ENCODE data around the gene TMED6.
"Not testable (repeated sequence)": the region's sequence is repeated elsewhere in the genome, so short reads cannot be mapped to it uniquely, and the experiment has no call there.

TMED6 gene

DNA sequence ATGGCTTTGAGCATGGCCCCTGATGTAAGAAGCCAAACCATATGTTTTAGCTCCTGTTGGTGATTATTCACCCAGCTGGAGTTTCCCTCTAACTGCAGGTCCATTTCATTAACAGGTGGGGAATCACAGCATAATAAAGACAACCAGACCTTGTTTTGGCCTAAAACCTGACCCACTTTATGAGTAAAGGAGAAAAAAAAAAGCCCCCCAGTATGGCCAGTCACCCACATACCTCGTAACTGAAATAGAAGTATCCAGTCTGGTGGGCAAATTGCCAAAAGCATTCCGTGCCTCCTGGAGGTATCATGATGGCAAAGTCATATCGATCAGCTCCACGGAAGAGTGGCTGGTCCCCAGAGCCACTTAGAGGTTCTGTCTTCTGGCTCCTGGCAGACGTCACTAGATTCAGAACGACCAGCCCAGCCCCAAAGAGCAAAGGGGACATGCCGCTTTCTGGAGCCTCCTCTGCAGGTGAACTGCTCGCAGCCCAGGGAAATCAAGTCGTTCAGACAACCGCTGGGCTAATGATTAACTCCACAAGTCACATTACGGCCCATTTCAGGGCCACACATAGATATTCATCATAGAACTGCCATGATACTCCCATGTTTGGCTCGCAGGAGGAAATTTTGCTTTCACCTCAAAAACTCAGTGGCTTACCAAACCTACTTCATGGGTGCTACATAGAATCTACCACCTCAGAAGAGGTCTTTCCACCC is at the start of gene TMED6:
Gene TMED6 (minus strand): TSS at position 478 of the 719 bp plus-strand sequence. CDS start 33 bp downstream, at position 445.
- no peak for DNase-seq

- DNase-seq = no peak
Observed at GRCh38 chr16:69399361-69399760, 47.8 kb upstream of the TMED6 start.

DNA sequence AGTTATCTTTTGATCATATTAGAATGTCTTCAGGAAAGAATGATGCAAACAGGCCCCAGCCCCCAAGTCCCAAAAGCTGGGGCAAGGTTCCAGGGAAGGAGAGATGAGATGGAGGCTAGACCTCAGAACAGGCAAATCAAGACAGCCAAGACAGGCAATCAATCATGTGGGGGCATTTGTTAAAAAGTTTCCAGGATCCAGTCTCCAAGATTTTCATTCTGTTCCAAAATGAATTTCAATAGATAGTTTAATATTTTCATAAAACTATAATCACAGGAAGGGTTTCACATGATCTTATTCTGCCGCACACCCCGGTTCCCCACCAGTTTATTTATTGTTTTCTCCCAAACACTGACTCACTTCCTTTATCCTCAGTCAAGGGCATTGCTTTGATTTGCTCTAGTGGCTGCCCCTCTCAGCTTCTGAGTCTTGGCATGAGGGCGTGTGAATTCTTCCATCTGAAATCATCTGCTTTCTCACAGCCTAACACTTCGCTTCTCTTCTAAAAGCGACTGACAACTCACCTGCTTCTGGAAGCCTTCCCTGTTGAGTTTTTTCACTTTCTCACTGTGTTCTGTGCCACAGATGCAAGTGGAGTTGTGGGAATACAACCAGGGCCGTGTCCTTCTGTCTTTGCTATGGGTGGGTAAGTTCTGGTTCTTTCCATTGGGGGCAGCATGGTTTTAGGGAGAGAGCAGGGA is 46.4 kb upstream of the TMED6 start:
- DNase-seq = no peak

- DNase-seq = peak; percentile 62
Observed at GRCh38 chr16:69396187-69397061, 44.8 kb upstream of the TMED6 start.

- DNase-seq = no peak
Observed at GRCh38 chr16:69395859-69396186, 44.2 kb upstream of the TMED6 start.

DNA sequence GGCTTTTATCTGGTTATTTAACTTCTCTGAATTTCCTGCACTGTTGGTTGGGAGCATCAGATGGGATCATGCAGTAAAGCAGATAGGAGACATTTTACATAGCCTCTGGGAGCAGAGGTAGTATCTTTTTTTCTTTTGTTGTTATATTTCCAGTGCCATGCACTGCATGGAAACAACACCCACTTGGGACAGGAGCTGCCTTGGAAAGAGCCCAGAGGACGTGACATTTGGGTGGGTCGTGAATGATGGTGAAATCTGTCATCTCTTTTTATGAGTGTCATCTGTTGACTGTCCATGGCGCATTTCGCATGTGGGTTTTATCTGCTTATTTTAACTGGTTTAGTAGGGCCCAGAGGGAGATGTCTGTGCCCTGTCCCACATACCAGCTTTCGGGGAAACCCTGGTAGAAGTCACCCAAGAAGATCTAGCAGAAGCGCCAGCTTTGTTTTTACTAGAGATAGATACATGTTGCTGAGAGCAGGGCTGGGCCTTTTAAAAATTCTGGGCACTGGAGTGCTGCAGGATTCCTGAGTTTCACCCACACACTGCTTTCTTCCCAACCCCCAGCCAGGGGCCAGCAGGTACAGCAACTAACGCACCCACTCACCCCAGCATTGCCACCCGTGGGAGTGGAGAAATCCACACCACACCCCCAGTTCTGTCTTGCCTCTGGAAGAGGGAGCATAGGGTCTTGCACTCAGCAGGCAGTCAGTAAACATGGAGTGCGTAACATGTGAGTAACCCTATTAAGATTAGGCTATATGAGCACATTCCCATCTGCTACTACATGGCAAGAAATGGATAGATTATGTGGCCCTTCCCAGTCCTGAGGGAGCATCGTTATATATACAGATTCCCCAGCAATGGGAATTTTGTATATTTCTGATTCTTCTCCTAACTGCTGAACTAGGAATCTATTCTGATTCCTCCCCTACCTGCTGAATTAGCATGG is 42.6 kb upstream of the TMED6 start:
- no peak for DNase-seq

- DNase-seq = no peak
Observed at GRCh38 chr16:69386596-69386995, 35.0 kb upstream of the TMED6 start.

DNA sequence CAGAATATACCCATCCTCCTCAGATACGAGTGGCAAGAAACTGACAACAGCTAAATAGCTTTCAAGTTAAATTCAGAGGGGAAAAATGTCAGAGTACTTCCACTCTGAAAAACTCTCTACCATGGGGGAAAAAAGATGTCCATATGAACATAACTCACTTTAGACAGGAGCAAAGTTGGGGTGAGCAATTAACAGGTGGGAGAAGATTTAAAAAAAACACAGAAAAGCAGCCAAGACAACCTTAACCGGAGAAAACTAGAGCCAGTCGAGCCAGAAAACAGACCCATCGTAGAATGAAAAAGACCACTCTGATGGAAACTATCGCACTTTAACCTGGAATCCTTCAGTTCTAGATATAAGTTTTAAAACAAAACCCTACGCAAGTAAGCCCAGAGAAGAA is 33.4 kb upstream of the TMED6 start:
- DNase-seq = no peak

DNA sequence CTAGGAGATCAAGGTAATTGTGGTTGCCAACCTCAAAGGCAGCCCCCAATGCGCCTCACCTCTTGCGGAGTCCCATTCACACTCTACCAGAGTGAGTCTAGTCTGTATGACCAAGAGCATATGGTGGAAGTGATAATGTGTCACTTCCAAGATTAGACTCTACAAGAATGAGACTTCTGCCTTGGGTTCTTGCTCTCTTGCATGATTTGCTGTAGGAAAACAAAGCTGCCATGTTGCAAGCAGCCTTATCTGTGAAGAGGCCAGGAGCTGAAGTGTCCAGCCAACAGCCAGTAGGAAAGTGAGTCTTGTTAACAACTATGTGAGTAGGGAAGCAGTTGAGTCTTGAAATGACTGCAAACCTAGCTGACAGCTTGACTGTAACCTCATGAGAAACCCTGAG is 30.8 kb upstream of the TMED6 start:
- DNase-seq = no peak

GRCh38 chr16:69381231-69381630 is 29.6 kb upstream of the TMED6 start:
- DNase-seq = no peak

- no peak for DNase-seq
Observed at GRCh38 chr16:69378760-69379159, 27.2 kb upstream of the TMED6 start.

GRCh38 chr16:69378036-69378435 is 26.4 kb upstream of the TMED6 start:
- DNase-seq = no peak

DNA sequence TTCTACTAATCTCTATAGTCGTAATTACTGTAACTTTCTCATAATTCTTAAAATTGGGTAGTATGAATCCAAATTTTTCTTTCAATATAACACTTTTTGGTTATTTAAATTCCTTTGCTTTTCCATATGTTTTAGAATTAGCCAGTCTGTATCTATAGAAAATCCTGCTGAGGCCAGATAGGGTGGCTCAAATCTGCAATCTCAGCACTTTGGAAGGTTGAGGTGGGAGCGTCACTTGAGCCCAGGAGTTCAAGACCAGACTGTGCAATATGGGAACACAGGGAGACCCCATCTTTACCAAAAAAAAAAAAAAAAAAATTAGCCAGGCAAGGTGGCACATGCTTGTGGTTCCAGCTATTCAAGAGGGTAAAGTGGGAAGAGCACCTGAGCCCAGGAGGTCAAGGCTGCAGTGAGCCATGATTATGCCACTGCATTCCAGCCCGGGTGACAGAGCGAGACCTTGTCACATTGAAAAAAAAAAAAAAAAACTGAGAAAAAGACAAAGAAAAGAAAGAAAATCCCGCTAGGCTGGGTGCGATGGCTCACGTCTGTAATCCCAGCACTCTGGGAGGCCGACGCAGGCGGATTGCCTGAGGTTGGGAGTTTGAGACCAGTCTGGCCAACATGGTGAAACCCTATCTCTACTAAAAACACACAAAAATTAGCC is 24.9 kb upstream of the TMED6 start:
- no peak for DNase-seq

GRCh38 chr16:69373019-69373418 is 21.4 kb upstream of the TMED6 start:
- no peak for DNase-seq

DNA sequence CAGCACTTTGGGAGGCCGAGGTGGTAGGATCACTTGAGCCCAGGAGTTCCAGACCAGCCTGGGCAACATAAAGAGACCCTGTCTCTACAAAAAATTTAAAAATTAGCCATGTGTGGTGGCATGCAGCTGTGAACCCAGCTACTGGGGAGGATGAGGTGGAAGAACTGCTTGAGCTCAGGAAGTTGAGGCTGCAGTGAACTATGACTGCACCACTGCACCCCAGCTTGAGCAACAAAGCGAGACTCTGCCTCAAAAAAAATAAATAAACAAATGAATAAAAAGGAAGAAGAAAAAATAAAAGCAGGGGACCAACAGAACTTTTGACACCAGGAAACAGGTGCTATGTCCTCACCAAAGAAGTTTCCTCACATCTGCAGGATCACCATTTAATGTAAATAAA is 20.0 kb upstream of the TMED6 start:
- no peak for DNase-seq

GRCh38 chr16:69368866-69369265 is 17.3 kb upstream of the TMED6 start:
- DNase-seq = no peak

GRCh38 chr16:69367980-69368379 is 16.4 kb upstream of the TMED6 start:
- DNase-seq = no peak

- DNase-seq = no peak
Observed at GRCh38 chr16:69366431-69366830, 14.8 kb upstream of the TMED6 start.

GRCh38 chr16:69365901-69366300 is 14.3 kb upstream of the TMED6 start:
- no peak for DNase-seq

- DNase-seq = no peak
Observed at GRCh38 chr16:69364088-69364487, 12.5 kb upstream of the TMED6 start.

DNA sequence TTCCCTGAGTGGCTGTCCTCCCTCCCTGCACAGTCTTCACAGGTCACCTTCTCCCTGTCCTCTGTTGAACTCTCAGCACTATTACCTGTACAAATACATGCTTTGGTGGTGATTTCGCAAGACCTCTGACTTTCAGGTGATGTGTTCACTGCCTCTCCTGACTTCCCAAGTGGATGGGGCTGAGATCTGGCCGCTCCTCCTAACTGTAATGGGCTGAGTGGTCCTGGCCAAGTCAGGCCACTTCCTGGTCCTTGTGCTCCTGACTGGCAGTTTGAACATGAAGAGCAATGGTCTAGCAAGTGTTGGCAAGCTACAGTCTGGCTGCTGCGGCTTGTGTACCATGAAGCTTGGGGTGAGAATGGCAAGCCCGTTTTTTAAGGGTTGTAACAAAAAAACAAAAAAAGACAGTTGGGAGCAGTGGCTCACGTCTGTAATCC is 11.7 kb upstream of the TMED6 start:
- no peak for DNase-seq

DNA sequence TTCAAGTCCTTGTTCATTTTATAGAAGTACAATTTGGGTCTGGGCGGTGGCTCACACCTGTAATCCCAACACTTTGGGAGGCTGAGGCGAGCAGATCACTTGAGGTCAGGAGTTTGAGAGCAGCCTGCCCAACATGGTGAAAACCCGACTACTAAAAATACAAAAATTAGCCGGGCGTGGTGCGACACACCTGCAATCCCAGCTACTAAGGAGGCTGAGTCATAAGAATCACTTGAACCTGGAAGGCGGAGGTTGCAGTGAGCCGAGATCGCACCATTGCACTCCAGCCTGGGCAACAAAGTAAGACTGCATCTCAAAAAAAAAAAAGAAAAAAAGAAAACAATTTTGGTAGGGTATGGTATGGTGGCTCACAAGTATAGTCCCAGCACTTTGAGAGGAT is 8.5 kb upstream of the TMED6 start:
- not testable (repeated sequence) for DNase-seq
